Naive B cell (primary cell): ENCODE results near the gene SIX3. TPM values are rescaled to one million over a fixed set of nuclear protein-coding genes. Genes with fewer than 3 reads are reported as not detected.

Experiments
- ATAC-seq, 2 donors: fragments of 150-1000 bp; cut with Tn5 transposase; 2 replicates each; pipeline ENCODE4 v1.10.0; 2021; ENCODE audit warnings: low read depth in 2 of 2, mild to moderate bottlenecking in 2 of 2, moderate library complexity in 2 of 2
- DNase-seq: peaks from one replicate; pipeline ENCODE4 v3.0.0; 2022
- H3K27ac Mint-ChIP-seq, 6 donors: one replicate each; pipeline ENCODE4 v1.8.0; 2020 to 2022; ENCODE audit warnings: mild to moderate bottlenecking in 6 of 6, mixed read lengths in 6 of 6, moderate library complexity in 5 of 6, inconsistent platforms in 2 of 6
- H3K27me3 Mint-ChIP-seq, 3 donors: one replicate each; pipeline ENCODE4 v1.8.0; 2021 to 2022; ENCODE audit warnings: mixed read lengths in 3 of 3, mild to moderate bottlenecking in 1 of 3
- H3K36me3 Mint-ChIP-seq, 2 donors: one replicate each; pipeline ENCODE4 v1.8.0; 2020 to 2022; ENCODE audit warnings: mixed read lengths in 2 of 2, inconsistent platforms in 1 of 2, mild to moderate bottlenecking in 1 of 2
- H3K4me1 Mint-ChIP-seq, 3 donors: one replicate each; pipeline ENCODE4 v1.8.0; 2020 to 2022; ENCODE audit warnings: mixed read lengths in 3 of 3, inconsistent platforms in 1 of 3, mild to moderate bottlenecking in 1 of 3, moderate library complexity in 1 of 3
- H3K4me3 Mint-ChIP-seq, 8 donors: one replicate each; pipeline ENCODE4 v1.8.0; 2020 to 2022; ENCODE audit warnings: mild to moderate bottlenecking in 8 of 8, mixed read lengths in 8 of 8, moderate library complexity in 8 of 8, inconsistent platforms in 2 of 8
- H3K9me3 Mint-ChIP-seq, 7 donors: one replicate each; pipeline ENCODE4 v1.8.0; 2020 to 2022; ENCODE audit warnings: mixed read lengths in 7 of 7, mild to moderate bottlenecking in 5 of 7, inconsistent platforms in 2 of 7, moderate library complexity in 1 of 7
- polyA plus RNA-seq, 6 donors: library from polyadenylated mRNA; unstranded; fragments of 300-500 nt; fragmentation: Illumina TruSeq; gene quantifications; one replicate each; pipeline ENCODE4 v1.2.3, GENCODE V29; 2021; ENCODE audit warnings: low read depth in 6 of 6

Gene SIX3
- polyA plus RNA-seq, 6 donors from 2014 or later, result not detected

GRCh38 chr2:44957656-44958327 lies 16.3 kb downstream of the SIX3 start:
- ATAC-seq, result no peak
- Mint-ChIP-seq H3K4me1 (peaks cover 17 to 30% (median 30%) of the 10 kb centered on the region in 3 donors), H3K27ac (no peak overlapping the region), H3K27me3 (peaks cover 70 to 92% (median 90%) of the 10 kb centered on the region in 3 donors), H3K36me3 (no peaks in the 10 kb centered on the region), H3K9me3 (no peaks in the 10 kb centered on the region), H3K4me3 (no peak overlapping the region)
- DNase-seq, result no peak

GRCh38 chr2:44959855-44960254 lies 18.4 kb downstream of the SIX3 start:
- Mint-ChIP-seq H3K4me3 (no peak overlapping the region), H3K27me3 (peaks cover 55 to 92% (median 90%) of the 10 kb centered on the region in 3 donors)
- no peak for ATAC-seq

GRCh38 chr2:44960871-44961270 lies 19.4 kb downstream of the SIX3 start:
- DNase-seq (no peak), ATAC-seq (no peak)
- H3K4me3 Mint-ChIP-seq, result no peak overlapping the region
- H3K27ac Mint-ChIP-seq, result no peak overlapping the region
- H3K36me3 Mint-ChIP-seq, result no peaks in the 10 kb centered on the region
- peaks cover 48 to 90% (median 90%) of the 10 kb centered on the region in 3 donors for H3K27me3 Mint-ChIP-seq
- H3K4me1 Mint-ChIP-seq, result peaks cover 1 to 2% (median 2%) of the 10 kb centered on the region in 3 donors
- H3K9me3 Mint-ChIP-seq, result no peaks in the 10 kb centered on the region

More at GRCh38 chr2:44959855-44960254, 18.4 kb downstream of the SIX3 start:
- H3K4me1 Mint-ChIP-seq, result peaks cover 9 to 11% (median 10%) of the 10 kb centered on the region in 3 donors
- H3K9me3 Mint-ChIP-seq, result no peaks in the 10 kb centered on the region
- DNase-seq, result no peak
- H3K27ac Mint-ChIP-seq, result peak overlapping the region in 1 of 6 donors; percentile 49
- H3K36me3 Mint-ChIP-seq, result no peaks in the 10 kb centered on the region

- ATAC-seq (no peak), DNase-seq (no peak)
- no peaks in the 10 kb centered on the region for H3K9me3 Mint-ChIP-seq
- no peaks in the 10 kb centered on the region for H3K36me3 Mint-ChIP-seq
- no peak overlapping the region for H3K4me3 Mint-ChIP-seq
- H3K27me3 Mint-ChIP-seq, result peaks cover 41 to 92% (median 90%) of the 10 kb centered on the region in 3 donors
- no peak overlapping the region for H3K27ac Mint-ChIP-seq
- H3K4me1 Mint-ChIP-seq, result no peaks in the 10 kb centered on the region
Measured at GRCh38 chr2:44962176-44962695, 20.7 kb downstream of the SIX3 start.

GRCh38 chr2:44964752-44965236 lies 23.3 kb downstream of the SIX3 start:
- no peaks in the 10 kb centered on the region for H3K9me3 Mint-ChIP-seq
- ATAC-seq (no peak), DNase-seq (no peak)
- no peak overlapping the region for H3K4me3 Mint-ChIP-seq
- peak overlapping the region in 1 of 6 donors; percentile 19 for H3K27ac Mint-ChIP-seq
- peaks cover 44 to 79% (median 77%) of the 10 kb centered on the region in 3 donors for H3K27me3 Mint-ChIP-seq
- no peaks in the 10 kb centered on the region for H3K36me3 Mint-ChIP-seq
- no peaks in the 10 kb centered on the region for H3K4me1 Mint-ChIP-seq

GRCh38 chr2:44965684-44966083 lies 24.2 kb downstream of the SIX3 start:
- Mint-ChIP-seq H3K4me3 (no peak overlapping the region), H3K4me1 (no peaks in the 10 kb centered on the region), H3K27ac (no peak overlapping the region), H3K9me3 (no peaks in the 10 kb centered on the region), H3K36me3 (no peaks in the 10 kb centered on the region), H3K27me3 (peaks cover 40 to 78% (median 76%) of the 10 kb centered on the region in 3 donors)
- DNase-seq (no peak), ATAC-seq (no peak)

GRCh38 chr2:44967056-44967455 lies 25.6 kb downstream of the SIX3 start:
- H3K27me3 Mint-ChIP-seq, result peaks cover 37 to 76% (median 74%) of the 10 kb centered on the region in 3 donors
- DNase-seq (no peak), ATAC-seq (no peak)
- no peaks in the 10 kb centered on the region for H3K9me3 Mint-ChIP-seq
- no peaks in the 10 kb centered on the region for H3K4me1 Mint-ChIP-seq
- H3K36me3 Mint-ChIP-seq, result no peaks in the 10 kb centered on the region
- H3K27ac Mint-ChIP-seq, result no peak overlapping the region
- no peak overlapping the region for H3K4me3 Mint-ChIP-seq

GRCh38 chr2:44967727-44968432 lies 26.4 kb downstream of the SIX3 start:
- Mint-ChIP-seq H3K36me3 (no peaks in the 10 kb centered on the region), H3K27ac (no peak overlapping the region), H3K4me3 (no peak overlapping the region), H3K27me3 (peaks cover 29 to 74% (median 73%) of the 10 kb centered on the region in 3 donors), H3K9me3 (no peaks in the 10 kb centered on the region), H3K4me1 (peaks cover 0 to 4% (median 4%) of the 10 kb centered on the region in 3 donors)
- no peak for DNase-seq
- ATAC-seq, result no peak

GRCh38 chr2:44969936-44970335 lies 28.4 kb downstream of the SIX3 start:
- no peak for DNase-seq
- peak overlapping the region in 1 of 6 donors; percentile 5 for H3K27ac Mint-ChIP-seq
- no peak for ATAC-seq
- H3K27me3 Mint-ChIP-seq, result peaks cover 33 to 62% (median 52%) of the 10 kb centered on the region in 3 donors
- peak overlapping the region in 1 of 8 donors; percentile 43 for H3K4me3 Mint-ChIP-seq
- H3K9me3 Mint-ChIP-seq, result no peaks in the 10 kb centered on the region
- peaks cover 0 to 8% (median 8%) of the 10 kb centered on the region in 3 donors for H3K4me1 Mint-ChIP-seq
- H3K36me3 Mint-ChIP-seq, result no peaks in the 10 kb centered on the region

- H3K27ac Mint-ChIP-seq, result no peak overlapping the region
- no peaks in the 10 kb centered on the region for H3K36me3 Mint-ChIP-seq
- H3K9me3 Mint-ChIP-seq, result no peaks in the 10 kb centered on the region
- H3K27me3 Mint-ChIP-seq, result peaks cover 33 to 55% (median 46%) of the 10 kb centered on the region in 3 donors
- DNase-seq, result no peak
- peaks cover 0 to 8% (median 8%) of the 10 kb centered on the region in 3 donors for H3K4me1 Mint-ChIP-seq
- ATAC-seq, result no peak
- peak overlapping the region in 2 of 8 donors; percentile 21 to 42 for H3K4me3 Mint-ChIP-seq
Measured at GRCh38 chr2:44970846-44971450, 29.4 kb downstream of the SIX3 start.

GRCh38 chr2:44972771-44973535 lies 31.5 kb downstream of the SIX3 start:
- H3K36me3 Mint-ChIP-seq, result no peaks in the 10 kb centered on the region
- H3K4me3 Mint-ChIP-seq, result peak overlapping the region in 3 of 8 donors; percentile 26 to 79 (median 43)
- peaks cover 0 to 8% (median 8%) of the 10 kb centered on the region in 3 donors for H3K4me1 Mint-ChIP-seq
- H3K27me3 Mint-ChIP-seq, result peaks cover 34 to 54% (median 43%) of the 10 kb centered on the region in 3 donors
- H3K27ac Mint-ChIP-seq, result peak overlapping the region in 1 of 6 donors; percentile 32
- DNase-seq (no peak), ATAC-seq (no peak)
- no peaks in the 10 kb centered on the region for H3K9me3 Mint-ChIP-seq

- Mint-ChIP-seq H3K4me1 (peaks cover 0 to 8% (median 8%) of the 10 kb centered on the region in 3 donors), H3K9me3 (no peaks in the 10 kb centered on the region), H3K4me3 (peak overlapping the region in 1 of 8 donors; percentile 47), H3K27me3 (peaks cover 28 to 58% (median 44%) of the 10 kb centered on the region in 3 donors), H3K36me3 (no peaks in the 10 kb centered on the region), H3K27ac (peak overlapping the region in 1 of 6 donors; percentile 8)
- DNase-seq (no peak), ATAC-seq (no peak)
Measured at GRCh38 chr2:44974064-44974715, 32.7 kb downstream of the SIX3 start.
